B cell (primary cell): ENCODE results near the gene MFN2. TPM values are rescaled to one million over a fixed set of nuclear protein-coding genes. Genes with fewer than 3 reads are reported as not detected.
"Not testable (repeated sequence)": the region's sequence is repeated elsewhere in the genome, so short reads cannot be mapped to it uniquely, and the experiment has no call there.

Experiments
- ATAC-seq: fragments of 200-7000 bp; cut with Tn5 transposase; one replicate; pipeline ENCODE4 v1.10.0; 2021; ENCODE audit warnings: low read depth, mild to moderate bottlenecking, moderate number of reproducible peaks, moderate library complexity
- CTCF ChIA-PET: fragments of 350-600 bp; sonication (Branson Sonifier 250); formaldehyde crosslinking; loops from one replicate; lab custom pipeline; 2021; ENCODE audit warnings: antibody characterized with exemption, inconsistent platforms; lab: Charles Lee
- POLR2A ChIA-PET: fragments of 350-600 bp; sonication (Branson Sonifier 250); formaldehyde crosslinking; loops from one replicate; lab custom pipeline; 2021; ENCODE audit warnings: antibody characterized with exemption; lab: Charles Lee
- DNase-seq: peaks from one replicate; pipeline ENCODE4 v3.0.0; 2013
- H2AFZ ChIP-seq: 2 replicates; pipeline ENCODE4 v1.6.1; 2012; ENCODE audit warnings: mild to moderate bottlenecking, low read depth, low read length; ENCODE audit not compliant: insufficient read depth, poor library complexity, severe bottlenecking
- H3K27ac ChIP-seq, 2 donors: 1 replicate in 1 of 2; 2 replicates in 1 of 2; pipeline ENCODE4 v1.5.1; 2012 to 2013; ENCODE audit warnings: low read length in 2 of 2, mild to moderate bottlenecking in 2 of 2, moderate library complexity in 1 of 2
- H3K27me3 ChIP-seq, 4 experiments: fragments of 200-600 bp in 1 of 4; sonication (generic) in 1 of 4; replicated peaks in 1 of 4; 1 replicate in 2 of 4; 2 replicates in 2 of 4; pipeline versions ENCODE4 v1.6.1 to v1.7.0; 2013 to 2016; ENCODE audit warnings: low read length in 3 of 4, mild to moderate bottlenecking in 2 of 4, mixed read lengths in 1 of 4, moderate library complexity in 1 of 4; ENCODE audit not compliant: insufficient read depth in 4 of 4, control insufficient read depth in 3 of 4; ENCODE audit errors: control extremely low read depth in 1 of 4
- H3K36me3 ChIP-seq, 2 experiments: replicated peaks in 1 of 2; 1 replicate in 1 of 2; 2 replicates in 1 of 2; pipeline versions ENCODE4 v1.6.1 to v1.7.1; 2013; ENCODE audit warnings: low read length in 1 of 2; ENCODE audit not compliant: insufficient read depth in 2 of 2, control insufficient read depth in 1 of 2; ENCODE audit errors: control extremely low read depth in 1 of 2, extremely low read depth in 1 of 2
- H3K4me1 ChIP-seq, 2 donors: fragments of 200-600 bp in 1 of 2; sonication (generic) in 1 of 2; 1 replicate in 1 of 2; 2 replicates in 1 of 2; pipeline versions ENCODE4 v1.5.1 to v1.6.1; 2013 to 2017; ENCODE audit warnings: low read length in 2 of 2; ENCODE audit not compliant: control insufficient read depth in 2 of 2, insufficient read depth in 2 of 2
- H3K4me2 ChIP-seq: replicated peaks from 2 replicates; pipeline ENCODE3; 2012; ENCODE audit warnings: mild to moderate bottlenecking, low read depth, low read length; ENCODE audit not compliant: poor library complexity, severe bottlenecking
- H3K4me3 ChIP-seq, 5 experiments: fragments of 200-600 bp in 1 of 5; sonication (generic) in 1 of 5; 1 replicate in 3 of 5; 2 replicates in 2 of 5; pipeline versions ENCODE4 v1.5.1 to v1.7.0; 2011 to 2016; ENCODE audit warnings: low read length in 4 of 5, mild to moderate bottlenecking in 4 of 5, low read depth in 2 of 5, control low read depth in 1 of 5, moderate library complexity in 1 of 5; ENCODE audit not compliant: insufficient read depth in 1 of 5; ENCODE audit errors: control extremely low read depth in 1 of 5, extremely low read depth in 1 of 5
- H3K79me2 ChIP-seq: fragments of 200-600 bp; sonication (generic); one replicate; pipeline ENCODE4 v1.6.0; 2016; ENCODE audit warnings: low read length; ENCODE audit not compliant: control insufficient read depth, insufficient read depth
- H3K9ac ChIP-seq: fragments of 200-600 bp; sonication (generic); 2 replicates; pipeline ENCODE4 v1.6.1; 2017; ENCODE audit warnings: mild to moderate bottlenecking, low read length, moderate library complexity
- H3K9me3 ChIP-seq, 3 donors: one replicate each; pipeline versions ENCODE4 v1.6.1 to v1.7.1; 2013; ENCODE audit warnings: low read length in 2 of 3; ENCODE audit not compliant: control insufficient read depth in 2 of 3, insufficient read depth in 1 of 3; ENCODE audit errors: control extremely low read depth in 1 of 3
- H4K20me1 ChIP-seq: 2 replicates; pipeline ENCODE4 v1.6.0; 2012; ENCODE audit warnings: mild to moderate bottlenecking, low read length; ENCODE audit not compliant: insufficient read depth, control insufficient read depth, poor library complexity, severe bottlenecking
- H3K27ac Mint-ChIP-seq: one replicate; pipeline ENCODE4 v1.8.0; 2021; ENCODE audit warnings: mixed read lengths
- H3K27me3 Mint-ChIP-seq: one replicate; pipeline ENCODE4 v1.8.0; 2021; ENCODE audit warnings: mixed read lengths
- H3K4me1 Mint-ChIP-seq: one replicate; pipeline ENCODE4 v1.8.0; 2021; ENCODE audit warnings: mixed read lengths
- H3K4me3 Mint-ChIP-seq: one replicate; pipeline ENCODE4 v1.8.0; 2021; ENCODE audit warnings: mixed read lengths
- H3K9me3 Mint-ChIP-seq: one replicate; pipeline ENCODE4 v1.8.0; 2022; ENCODE audit warnings: mixed read lengths; ENCODE audit not compliant: insufficient read depth
- EZH2 ChIP-seq: IDR thresholded peaks from 2 replicates; pipeline ENCODE4 v1.6.1; 2012; ENCODE audit warnings: borderline replicate concordance, low read depth, mild to moderate bottlenecking, moderate library complexity, low read length; ENCODE audit not compliant: insufficient read depth, poor library complexity, severe bottlenecking
- WGBS: methylation state at CpG from one replicate; pipeline ENCODE4 v1.1.5; 2013; ENCODE audit warnings: missing lambda C conversion rate; ENCODE audit not compliant: insufficient coverage; 5-methylcytosine and 5-hydroxymethylcytosine counted together
- intact Hi-C: fragments of 100-400 bp; cut with micrococcal nuclease; formaldehyde crosslinking; loops from one replicate; pipeline ENCODE4 v1.10.0; 2022
- polyA plus RNA-seq: library from polyadenylated mRNA; depleted of rRNA; stranded (reverse); fragments of >200 nt; gene quantifications from 2 replicates; pipeline ENCODE4 v1.2.3, GENCODE V29; 2012
- total RNA-seq, 2 donors: library from RNA; stranded (reverse); fragments of 120-200 nt in 1 of 2; gene quantifications; 1 replicate in 1 of 2; 2 replicates in 1 of 2; pipeline versions ENCODE4 v1.2.3 to v1.2.4, GENCODE V29; 2013 to 2022
- TF ChIP-seq, protein P1 (sequence below): fragments of 200-600 bp; IDR thresholded peaks from one replicate; pipeline ENCODE4 v1.8.0; 2022; ENCODE audit warnings: antibody characterized with exemption, mild to moderate bottlenecking

The MFN2 gene
- total and polyA plus RNA-seq, 2 donors (not counting 1 experiment from before 2014, with no cell fraction given) = 24.0 to 50.0 TPM

- intact Hi-C loops = no loop called here
- Mint-ChIP-seq H3K4me1 (peaks cover 8% of the 10 kb centered on the region), H3K9me3 (no peaks in the 10 kb centered on the region), H3K4me3 (no peak overlapping the region), H3K27ac (no peak overlapping the region), H3K27me3 (no peaks in the 10 kb centered on the region)
- ATAC-seq = no peak
- Histone ChIP-seq H3K4me2 (no peak overlapping the region), H3K9ac (no peak overlapping the region), H3K9me3 (no peaks in the 10 kb centered on the region), H4K20me1 (no peaks in the 10 kb centered on the region), H3K36me3 (no peaks in the 10 kb centered on the region), H3K79me2 (no peaks in the 10 kb centered on the region), H3K4me3 (no peak overlapping the region), H3K27me3 (no peaks in the 10 kb centered on the region), H3K4me1 (peaks cover 8 to 11% of the 10 kb centered on the region in 2 donors), H3K27ac (no peak overlapping the region), H2AFZ (no peak overlapping the region)
- CTCF ChIA-PET = interaction anchor here (1.4 kb wide), 1 partner anchor 11 kb away, joined by 3 read pairs; no protein-coding TSS in a partner anchor
- POLR2A ChIA-PET = no interaction called here
- 97% methylated on average over 12 of the region's 15 CpGs for WGBS
- TF ChIP-seq EZH2 = no peak
- TF ChIP-seq, protein P1, sequence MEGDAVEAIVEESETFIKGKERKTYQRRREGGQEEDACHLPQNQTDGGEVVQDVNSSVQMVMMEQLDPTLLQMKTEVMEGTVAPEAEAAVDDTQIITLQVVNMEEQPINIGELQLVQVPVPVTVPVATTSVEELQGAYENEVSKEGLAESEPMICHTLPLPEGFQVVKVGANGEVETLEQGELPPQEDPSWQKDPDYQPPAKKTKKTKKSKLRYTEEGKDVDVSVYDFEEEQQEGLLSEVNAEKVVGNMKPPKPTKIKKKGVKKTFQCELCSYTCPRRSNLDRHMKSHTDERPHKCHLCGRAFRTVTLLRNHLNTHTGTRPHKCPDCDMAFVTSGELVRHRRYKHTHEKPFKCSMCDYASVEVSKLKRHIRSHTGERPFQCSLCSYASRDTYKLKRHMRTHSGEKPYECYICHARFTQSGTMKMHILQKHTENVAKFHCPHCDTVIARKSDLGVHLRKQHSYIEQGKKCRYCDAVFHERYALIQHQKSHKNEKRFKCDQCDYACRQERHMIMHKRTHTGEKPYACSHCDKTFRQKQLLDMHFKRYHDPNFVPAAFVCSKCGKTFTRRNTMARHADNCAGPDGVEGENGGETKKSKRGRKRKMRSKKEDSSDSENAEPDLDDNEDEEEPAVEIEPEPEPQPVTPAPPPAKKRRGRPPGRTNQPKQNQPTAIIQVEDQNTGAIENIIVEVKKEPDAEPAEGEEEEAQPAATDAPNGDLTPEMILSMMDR = no peak
- DNase-seq = no peak
Observed at GRCh38 chr1:11938722-11939526, 41.3 kb upstream of the MFN2 start.

DNA sequence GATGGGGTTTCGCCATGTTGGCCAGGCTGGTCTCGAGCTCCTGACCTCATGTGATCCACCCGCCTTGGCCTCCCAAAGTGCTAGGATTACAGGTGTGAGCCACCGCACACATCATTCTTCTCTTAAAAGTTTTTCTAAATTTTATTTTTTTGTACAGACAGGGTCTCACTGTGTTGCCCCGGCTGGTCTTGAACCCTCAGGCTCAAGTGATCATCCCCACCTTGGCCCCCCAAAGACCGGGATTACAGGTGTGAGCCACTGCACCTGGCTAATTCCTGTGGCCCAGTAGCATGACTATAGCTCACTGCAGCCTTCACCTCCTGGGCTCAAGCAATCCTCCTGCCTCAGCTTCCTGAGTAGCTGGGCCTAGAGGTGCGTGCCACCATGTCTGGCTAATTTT is 40.5 kb upstream of the MFN2 start:
- intact Hi-C loops, POLR2A ChIA-PET, H3K9me3 Mint-ChIP-seq, H3K4me3 ChIP-seq, H3K4me1 Mint-ChIP-seq, H3K4me2 ChIP-seq, ATAC-seq, H3K27me3 ChIP-seq, H3K27ac Mint-ChIP-seq, H3K4me1 ChIP-seq, H2AFZ ChIP-seq, H3K36me3 ChIP-seq, H4K20me1 ChIP-seq, H3K79me2 ChIP-seq, H3K9me3 ChIP-seq, H3K27me3 Mint-ChIP-seq, H3K9ac ChIP-seq, DNase-seq, H3K27ac ChIP-seq, H3K4me3 Mint-ChIP-seq: not testable (repeated sequence)
- CTCF ChIA-PET = interaction anchor here (1.4 kb wide), 1 partner anchor 11 kb away, joined by 3 read pairs; no protein-coding TSS in a partner anchor
- WGBS = 100% methylated on average over 4 of the region's 7 CpGs
